Ishikawa (cell line): ENCODE results near the gene COPS8.
A peak's percentile ranks its signal among the peaks of the same experiment; 100 is the strongest.

Source experiments
- CEBPB ChIP-seq: IDR thresholded peaks from 2 replicates; pipeline ENCODE4 v1.6.1; 2012
- CREB1 ChIP-seq: IDR thresholded peaks from 2 replicates; pipeline ENCODE4 v1.6.1; 2012; ENCODE audit warnings: low read depth
- EGR1 ChIP-seq: IDR thresholded peaks from 2 replicates; pipeline ENCODE4 v1.6.1; 2012
- EP300 ChIP-seq: IDR thresholded peaks from 2 replicates; pipeline ENCODE4 v1.6.1; 2012; ENCODE audit warnings: borderline replicate concordance
- FOXM1 ChIP-seq: IDR thresholded peaks from 2 replicates; pipeline ENCODE4 v1.6.1; 2012; ENCODE audit warnings: low read depth, borderline replicate concordance
- NFIC ChIP-seq: IDR thresholded peaks from 2 replicates; pipeline ENCODE4 v1.6.1; 2012
- RAD21 ChIP-seq: IDR thresholded peaks from 2 replicates; pipeline ENCODE4 v1.6.1; 2012; ENCODE audit warnings: low read depth
- TAF1 ChIP-seq: IDR thresholded peaks from 2 replicates; pipeline ENCODE4 v1.6.1; 2012; ENCODE audit warnings: low read depth, mild to moderate bottlenecking
- TCF12 ChIP-seq: IDR thresholded peaks from 2 replicates; pipeline ENCODE4 v1.6.1; 2012; ENCODE audit warnings: low read depth
- TEAD4 ChIP-seq: IDR thresholded peaks from 2 replicates; pipeline ENCODE4 v1.6.1; 2012
- YY1 ChIP-seq: IDR thresholded peaks from 2 replicates; pipeline ENCODE4 v1.6.1; 2012; ENCODE audit warnings: low read depth
- ZBTB7A ChIP-seq: IDR thresholded peaks from 2 replicates; pipeline ENCODE4 v1.6.1; 2012; ENCODE audit warnings: low read depth
- TF ChIP-seq, protein P1 (sequence below): IDR thresholded peaks from 2 replicates; pipeline ENCODE4 v1.6.1; 2012; ENCODE audit warnings: low read depth, mild to moderate bottlenecking
- TF ChIP-seq, protein P2 (sequence below): IDR thresholded peaks from 2 replicates; pipeline ENCODE4 v1.6.1; 2012
- TF ChIP-seq, protein P3 (sequence below): IDR thresholded peaks from 2 replicates; pipeline ENCODE4 v1.6.1; 2012

Gene COPS8

DNA sequence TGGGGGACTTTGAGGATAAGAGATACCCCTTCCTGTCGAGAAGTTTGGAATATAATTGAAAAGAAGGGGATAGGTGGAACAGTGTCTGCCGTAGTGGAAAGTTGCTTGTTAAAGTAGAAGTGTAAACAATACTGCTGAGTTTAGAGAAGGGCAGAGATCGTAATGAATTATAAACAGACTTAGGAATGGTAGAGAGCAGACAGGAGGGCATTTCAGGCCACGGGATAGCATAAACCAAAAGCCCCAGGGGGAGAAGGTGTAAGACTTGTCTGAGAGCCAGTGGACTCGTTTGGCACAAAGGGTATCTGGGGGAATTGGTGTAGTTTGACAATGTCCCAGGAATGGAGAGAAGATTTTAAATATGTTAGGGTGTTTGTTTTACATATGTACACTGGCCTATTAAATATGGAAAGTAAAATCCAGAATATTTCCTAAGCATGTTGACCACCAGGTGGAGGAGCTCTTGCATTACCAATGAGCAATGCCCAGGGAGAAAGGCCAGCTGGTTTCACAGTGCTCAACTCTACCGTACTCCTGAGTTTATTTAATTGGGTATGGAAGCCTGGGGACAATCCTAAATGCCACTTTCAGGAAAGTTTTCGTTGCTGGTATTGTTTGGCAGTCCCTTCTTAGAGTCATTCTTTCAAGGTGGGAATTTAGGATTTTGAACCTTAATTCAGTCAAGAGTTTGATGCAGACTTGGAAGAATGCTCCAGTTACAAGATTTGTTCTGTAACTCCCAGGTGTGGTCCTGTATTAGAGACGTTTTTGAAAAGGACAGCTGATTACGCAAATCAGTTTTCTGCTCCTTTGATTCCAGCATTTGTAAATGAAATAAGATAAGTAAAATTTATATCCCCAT lies 7.5 kb downstream of the COPS8 start:
- TF ChIP-seq RAD21: peak; percentile 10; the same call in 1 of the 2 replicates
- TF ChIP-seq CREB1: no peak

- no peak for TF ChIP-seq EGR1
- no peak for TF ChIP-seq TCF12
- no peak for TF ChIP-seq TEAD4
- TF ChIP-seq RAD21: no peak
- TF ChIP-seq TAF1: no peak
- no peak for TF ChIP-seq ZBTB7A
- no peak for TF ChIP-seq EP300
- no peak for TF ChIP-seq NFIC
- TF ChIP-seq, protein P1, sequence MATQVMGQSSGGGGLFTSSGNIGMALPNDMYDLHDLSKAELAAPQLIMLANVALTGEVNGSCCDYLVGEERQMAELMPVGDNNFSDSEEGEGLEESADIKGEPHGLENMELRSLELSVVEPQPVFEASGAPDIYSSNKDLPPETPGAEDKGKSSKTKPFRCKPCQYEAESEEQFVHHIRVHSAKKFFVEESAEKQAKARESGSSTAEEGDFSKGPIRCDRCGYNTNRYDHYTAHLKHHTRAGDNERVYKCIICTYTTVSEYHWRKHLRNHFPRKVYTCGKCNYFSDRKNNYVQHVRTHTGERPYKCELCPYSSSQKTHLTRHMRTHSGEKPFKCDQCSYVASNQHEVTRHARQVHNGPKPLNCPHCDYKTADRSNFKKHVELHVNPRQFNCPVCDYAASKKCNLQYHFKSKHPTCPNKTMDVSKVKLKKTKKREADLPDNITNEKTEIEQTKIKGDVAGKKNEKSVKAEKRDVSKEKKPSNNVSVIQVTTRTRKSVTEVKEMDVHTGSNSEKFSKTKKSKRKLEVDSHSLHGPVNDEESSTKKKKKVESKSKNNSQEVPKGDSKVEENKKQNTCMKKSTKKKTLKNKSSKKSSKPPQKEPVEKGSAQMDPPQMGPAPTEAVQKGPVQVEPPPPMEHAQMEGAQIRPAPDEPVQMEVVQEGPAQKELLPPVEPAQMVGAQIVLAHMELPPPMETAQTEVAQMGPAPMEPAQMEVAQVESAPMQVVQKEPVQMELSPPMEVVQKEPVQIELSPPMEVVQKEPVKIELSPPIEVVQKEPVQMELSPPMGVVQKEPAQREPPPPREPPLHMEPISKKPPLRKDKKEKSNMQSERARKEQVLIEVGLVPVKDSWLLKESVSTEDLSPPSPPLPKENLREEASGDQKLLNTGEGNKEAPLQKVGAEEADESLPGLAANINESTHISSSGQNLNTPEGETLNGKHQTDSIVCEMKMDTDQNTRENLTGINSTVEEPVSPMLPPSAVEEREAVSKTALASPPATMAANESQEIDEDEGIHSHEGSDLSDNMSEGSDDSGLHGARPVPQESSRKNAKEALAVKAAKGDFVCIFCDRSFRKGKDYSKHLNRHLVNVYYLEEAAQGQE: no peak
- no peak for TF ChIP-seq YY1
- TF ChIP-seq, protein P2, sequence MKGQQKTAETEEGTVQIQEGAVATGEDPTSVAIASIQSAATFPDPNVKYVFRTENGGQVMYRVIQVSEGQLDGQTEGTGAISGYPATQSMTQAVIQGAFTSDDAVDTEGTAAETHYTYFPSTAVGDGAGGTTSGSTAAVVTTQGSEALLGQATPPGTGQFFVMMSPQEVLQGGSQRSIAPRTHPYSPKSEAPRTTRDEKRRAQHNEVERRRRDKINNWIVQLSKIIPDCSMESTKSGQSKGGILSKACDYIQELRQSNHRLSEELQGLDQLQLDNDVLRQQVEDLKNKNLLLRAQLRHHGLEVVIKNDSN: no peak
- no peak for TF ChIP-seq CEBPB
- TF ChIP-seq FOXM1: no peak
- no peak for TF ChIP-seq CREB1
- TF ChIP-seq, protein P3, sequence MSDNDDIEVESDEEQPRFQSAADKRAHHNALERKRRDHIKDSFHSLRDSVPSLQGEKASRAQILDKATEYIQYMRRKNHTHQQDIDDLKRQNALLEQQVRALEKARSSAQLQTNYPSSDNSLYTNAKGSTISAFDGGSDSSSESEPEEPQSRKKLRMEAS: no peak
Measured at GRCh38 chr2:237096201-237096600, 10.5 kb downstream of the COPS8 start.

DNA sequence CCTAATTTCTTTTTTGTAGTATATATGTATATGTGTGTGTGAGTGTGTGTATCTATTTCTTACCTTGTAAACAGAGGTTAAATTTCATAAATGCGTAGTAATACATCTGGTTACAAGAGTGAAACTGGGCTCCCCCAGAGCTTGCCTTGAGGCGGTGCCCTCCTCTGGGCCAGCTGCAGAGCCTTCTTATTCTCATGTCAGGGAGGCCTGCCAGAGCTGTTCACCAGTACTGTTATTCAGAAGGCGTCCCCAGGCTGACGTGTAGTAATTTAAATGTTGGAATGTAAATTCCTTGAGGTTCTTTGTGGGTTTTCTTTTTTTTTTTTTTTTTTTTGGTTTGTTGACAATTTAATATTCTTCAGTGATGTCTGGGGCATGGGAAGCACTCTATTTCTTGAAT lies 11.2 kb downstream of the COPS8 start:
- no peak for TF ChIP-seq CEBPB

GRCh38 chr2:237097326-237097910 lies 11.7 kb downstream of the COPS8 start:
- no peak for TF ChIP-seq YY1
- TF ChIP-seq CEBPB: no peak
- no peak for TF ChIP-seq EGR1
- TF ChIP-seq, protein P3: no peak
- TF ChIP-seq TAF1: no peak
- TF ChIP-seq TEAD4: no peak
- TF ChIP-seq, protein P1: no peak
- TF ChIP-seq ZBTB7A: no peak
- TF ChIP-seq NFIC: no peak
- no peak for TF ChIP-seq CREB1
- TF ChIP-seq TCF12: no peak
- no peak for TF ChIP-seq EP300
- TF ChIP-seq FOXM1: no peak
- TF ChIP-seq, protein P2: no peak
- TF ChIP-seq RAD21: no peak

GRCh38 chr2:237097911-237098702 lies 12.4 kb downstream of the COPS8 start:
- TF ChIP-seq, protein P1: no peak
- no peak for TF ChIP-seq EGR1
